HG03457 (cell line): ENCODE data around the gene CDH4.
"Not testable (repeated sequence)": the region's sequence is repeated elsewhere in the genome, so short reads cannot be mapped to it uniquely, and the experiment has no call there.

Source experiments
- ATAC-seq: cut with Tn5 transposase; IDR thresholded peaks from one replicate; pipeline ENCODE4 v1.9.1; 2021; ENCODE audit warnings: moderate number of reproducible peaks; ENCODE audit not compliant: unreplicated experiment

Gene CDH4

GRCh38 chr20:61253264-61253639, 1.2 kb downstream of the CDH4 start:
- no peak for ATAC-seq

GRCh38 chr20:61253640-61254511, 1.8 kb downstream of the CDH4 start:
- ATAC-seq = no peak

GRCh38 chr20:61254881-61255626, 3.0 kb downstream of the CDH4 start:
- no peak for ATAC-seq

DNA sequence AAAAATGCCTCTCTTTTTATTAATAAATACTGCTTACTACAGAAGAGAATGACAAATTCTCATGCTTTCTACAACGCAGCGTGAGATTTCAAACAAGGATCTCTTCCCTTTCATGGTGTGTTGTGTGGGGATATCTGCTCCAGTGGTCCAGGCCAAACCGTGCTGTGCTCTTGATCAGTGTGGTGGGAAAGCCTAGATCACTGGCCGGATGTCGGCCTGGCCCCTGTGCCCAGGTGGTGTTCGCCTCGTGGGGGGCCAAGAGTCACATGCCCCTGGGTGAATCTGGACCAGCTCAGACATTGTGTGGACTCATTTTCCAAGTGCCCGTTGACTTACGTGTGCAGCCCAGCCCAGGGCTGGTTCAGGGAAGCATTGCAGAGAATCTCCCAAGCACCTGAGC, 4.3 kb downstream of the CDH4 start:
- ATAC-seq = no peak

DNA sequence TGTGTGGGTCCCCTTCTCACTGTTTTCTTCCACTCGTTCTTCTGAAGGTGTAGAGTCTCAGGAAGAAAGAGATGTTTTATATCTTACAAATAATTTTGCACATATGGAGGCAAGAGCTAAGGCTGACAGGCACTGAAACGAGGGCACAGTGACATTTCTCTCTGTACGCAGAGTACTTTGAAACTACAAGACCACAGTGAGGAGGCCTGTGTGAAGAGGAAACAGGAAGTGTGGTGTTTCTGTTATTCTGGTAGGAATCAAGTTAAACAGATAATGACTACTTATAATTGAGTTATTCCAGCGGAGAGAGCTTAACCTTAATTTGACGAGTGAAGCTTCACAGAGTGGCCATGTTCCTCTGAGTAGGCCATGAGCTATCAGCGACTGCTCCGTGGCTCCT, 4.8 kb downstream of the CDH4 start:
- ATAC-seq = no peak

DNA sequence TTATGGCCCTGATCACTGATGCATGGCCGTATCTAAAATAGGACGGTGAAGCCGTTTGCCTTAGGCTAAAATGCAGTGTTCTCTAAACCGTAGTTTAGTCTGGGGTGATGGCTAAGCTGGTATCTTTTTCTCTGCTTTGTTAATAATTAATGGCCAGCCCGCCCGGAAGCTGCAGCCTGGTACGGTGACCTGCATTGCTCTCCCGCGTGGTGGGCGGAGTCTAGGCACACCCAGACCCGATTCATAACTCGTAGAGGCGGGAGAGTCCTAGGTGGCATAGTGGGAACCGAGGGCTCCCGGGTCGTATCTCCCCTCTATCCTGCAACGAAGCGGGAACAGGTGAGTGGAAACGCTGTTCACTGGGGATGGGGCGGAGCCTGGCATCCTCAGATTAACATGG, 5.5 kb downstream of the CDH4 start:
- no peak for ATAC-seq

DNA sequence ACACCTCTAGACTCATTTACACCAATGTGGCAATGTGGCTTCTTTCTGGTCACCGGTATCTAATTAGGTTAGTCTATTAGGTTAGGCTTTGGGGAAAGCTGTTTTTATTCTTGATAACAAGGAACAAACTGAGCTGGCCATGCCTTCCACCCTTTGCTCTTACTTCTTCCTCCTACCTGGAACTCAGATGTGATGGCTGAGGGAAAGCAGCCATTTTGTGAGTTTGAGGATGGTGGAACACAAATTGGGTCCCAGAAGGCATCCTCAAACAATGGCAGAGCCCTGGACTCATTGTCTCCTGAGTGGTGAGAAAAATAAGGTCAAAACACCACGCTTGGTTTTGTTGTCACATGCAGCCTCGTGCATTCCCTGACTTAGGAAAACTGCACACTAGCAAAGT, 7.7 kb downstream of the CDH4 start:
- no peak for ATAC-seq

GRCh38 chr20:61260905-61261304, 8.8 kb downstream of the CDH4 start:
- no peak for ATAC-seq

DNA sequence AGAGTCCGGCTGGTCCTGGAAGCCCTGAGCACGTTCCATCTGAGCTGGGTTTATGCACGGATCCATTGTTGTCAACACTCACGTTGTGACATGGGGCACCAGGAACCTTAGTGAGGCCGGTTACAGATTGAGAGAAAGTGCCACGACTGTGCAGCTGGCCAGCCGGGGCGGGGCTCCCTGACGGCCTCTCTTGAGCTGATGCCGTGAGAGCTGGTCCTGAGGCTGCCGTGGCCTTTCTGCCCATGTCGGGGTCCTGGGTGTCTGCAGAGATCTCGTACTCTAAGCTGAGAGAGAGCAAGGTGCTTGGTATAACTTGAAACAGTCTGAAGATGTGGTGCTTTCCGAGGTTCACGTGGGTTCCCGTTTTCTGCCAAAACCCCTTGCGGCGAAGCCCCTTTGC, 10.0 kb downstream of the CDH4 start:
- no peak for ATAC-seq

GRCh38 chr20:61262514-61262913, 10.5 kb downstream of the CDH4 start:
- ATAC-seq = no peak

- ATAC-seq = no peak
Measured at GRCh38 chr20:61263084-61263695, 11.1 kb downstream of the CDH4 start.

GRCh38 chr20:61263938-61264337, 11.9 kb downstream of the CDH4 start:
- ATAC-seq = no peak

DNA sequence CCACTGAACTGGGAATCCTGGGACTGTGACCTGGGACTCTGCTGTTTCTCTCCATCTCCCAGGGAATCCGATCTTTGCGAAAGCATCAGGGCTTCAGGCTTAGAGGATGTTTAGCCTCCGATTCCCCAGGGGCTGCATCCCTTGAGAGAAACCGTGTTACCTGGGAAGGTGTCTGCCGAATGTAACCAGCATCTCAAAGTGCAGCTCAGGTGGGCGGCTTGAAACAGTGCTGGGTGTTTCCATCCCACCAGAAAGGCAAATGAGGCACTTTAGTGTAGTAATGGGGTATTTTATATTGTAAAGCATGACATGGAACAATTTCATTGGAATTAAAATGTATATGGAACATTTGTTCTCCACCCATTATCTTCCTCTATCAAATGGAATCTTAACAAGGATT, 15.2 kb downstream of the CDH4 start:
- ATAC-seq = no peak

DNA sequence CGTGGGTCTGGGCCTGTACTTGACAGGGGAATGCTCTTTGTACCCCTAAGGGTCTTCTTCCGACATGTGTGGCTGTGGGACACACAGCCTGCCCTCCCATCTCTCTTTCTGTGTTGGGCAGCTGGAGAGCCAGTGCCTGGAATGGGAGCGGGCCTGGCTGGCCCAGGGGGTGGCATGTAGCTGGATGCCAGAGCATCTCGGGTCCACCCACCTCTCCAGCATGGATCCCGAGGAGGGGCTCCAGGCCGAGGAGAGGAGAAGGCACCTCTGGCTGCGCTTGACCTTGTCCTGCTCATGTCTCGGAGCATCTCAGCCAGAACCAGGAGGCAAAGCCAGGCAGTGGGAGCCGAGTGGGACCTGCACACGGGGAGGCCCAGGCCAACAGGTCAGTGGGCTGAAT, 16.0 kb downstream of the CDH4 start:
- ATAC-seq = no peak

DNA sequence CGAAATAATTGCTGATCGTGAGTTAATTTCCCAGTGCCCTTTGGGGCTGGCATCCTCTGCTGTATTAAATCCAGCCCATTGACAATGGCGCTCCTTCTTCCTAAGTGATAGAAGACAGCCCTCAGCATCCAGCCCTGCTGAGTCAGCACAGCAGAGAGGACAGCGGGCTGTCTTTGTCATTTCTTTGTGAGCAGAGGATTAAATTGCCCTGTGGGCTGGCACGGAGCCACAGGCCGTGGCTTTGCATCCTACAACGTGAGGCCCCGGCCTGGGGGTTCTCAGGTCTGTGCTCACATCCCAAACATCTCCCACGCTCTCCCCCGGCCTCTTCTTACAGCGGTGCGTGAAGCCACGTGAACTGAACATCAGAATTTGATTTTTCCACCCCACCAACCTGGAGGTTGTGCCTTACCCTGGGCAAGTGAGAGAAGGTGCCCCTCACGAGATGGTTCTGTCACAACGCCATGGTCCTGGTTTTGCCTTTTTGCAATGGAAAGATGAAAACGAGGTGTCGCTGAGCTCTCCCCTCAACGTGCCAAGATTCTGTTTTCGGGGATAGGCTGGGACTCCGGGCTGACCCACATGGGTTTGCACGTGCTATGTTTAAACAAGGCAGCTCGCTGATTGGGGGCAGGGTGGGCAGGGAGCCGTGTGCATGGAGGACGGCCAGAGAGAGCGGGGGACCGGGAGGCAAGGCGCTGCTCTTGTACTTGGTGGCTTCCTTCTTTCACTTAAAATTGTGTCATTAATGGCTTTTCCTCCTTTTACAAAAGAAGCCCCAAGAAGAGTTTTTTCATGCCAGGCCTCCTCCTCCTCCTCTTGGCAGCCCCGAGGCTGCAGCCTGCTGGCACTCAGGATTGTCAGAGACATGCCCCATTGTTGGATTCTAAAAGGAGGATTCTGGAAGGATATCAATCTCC, 19.5 kb downstream of the CDH4 start:
- ATAC-seq = no peak

GRCh38 chr20:61273024-61273423, 21.0 kb downstream of the CDH4 start:
- not testable (repeated sequence) for ATAC-seq

- ATAC-seq = not testable (repeated sequence)
Measured at GRCh38 chr20:61273666-61274065, 21.6 kb downstream of the CDH4 start.

- ATAC-seq = no peak
Measured at GRCh38 chr20:61274326-61274725, 22.3 kb downstream of the CDH4 start.

DNA sequence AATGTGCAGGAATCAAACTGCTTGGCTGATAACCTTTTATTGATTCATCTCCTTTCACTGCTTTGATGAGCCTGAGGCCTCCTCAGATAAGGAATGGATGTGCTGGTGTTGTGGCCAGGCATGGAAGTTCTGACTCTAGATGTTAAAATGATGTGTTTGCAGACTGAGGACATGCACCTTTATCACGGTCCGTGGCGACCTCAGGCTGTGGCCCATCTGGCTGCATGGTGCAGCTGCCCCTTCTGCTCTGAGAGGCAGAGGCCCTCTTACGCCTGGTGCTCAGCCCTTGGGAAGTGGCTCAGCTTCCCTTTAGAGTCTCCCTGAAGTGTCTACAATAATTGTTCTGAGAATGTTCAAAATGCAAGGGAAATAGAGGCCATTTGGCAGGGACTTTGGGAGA, 26.2 kb downstream of the CDH4 start:
- no peak for ATAC-seq

DNA sequence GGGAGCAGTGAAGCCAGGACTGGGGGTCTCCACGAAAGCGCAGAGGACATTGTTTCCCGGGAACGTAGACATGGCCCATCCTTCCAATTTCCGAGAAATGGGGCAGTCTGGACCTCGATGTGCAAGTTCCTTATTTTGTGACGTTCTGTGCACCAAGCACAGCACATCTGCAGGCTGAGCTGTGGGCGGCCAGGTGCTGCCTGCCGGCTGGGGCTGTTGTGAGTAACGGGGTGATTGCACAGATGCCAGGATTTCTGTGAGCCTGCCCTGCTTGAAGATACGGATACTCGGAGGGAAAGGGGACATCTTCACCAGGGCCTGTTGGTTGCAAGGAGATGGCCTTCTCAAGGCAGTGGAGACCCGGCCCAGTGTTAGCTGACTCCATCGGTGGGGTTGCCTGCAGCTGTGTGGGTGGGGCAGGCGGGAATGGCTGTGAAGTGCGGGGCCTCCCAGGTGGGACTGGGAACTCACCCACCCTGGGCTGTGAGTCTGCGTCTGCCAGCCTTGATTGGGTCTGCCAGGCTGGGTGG, 27.6 kb downstream of the CDH4 start:
- ATAC-seq = no peak
